Measurements from ENCODE around the gene SMTNL2.
A peak's percentile ranks its signal among the peaks of the same experiment; 100 is the strongest.

SMTNL2 gene

GRCh38 chr17:4545217-4545951 is 38.9 kb upstream of the SMTNL2 start:
- no peak for FAIRE-seq

- FAIRE-seq: no peak
These were observed 37.0 kb upstream of the SMTNL2 start for GRCh38 chr17:4547118-4547906.

DNA sequence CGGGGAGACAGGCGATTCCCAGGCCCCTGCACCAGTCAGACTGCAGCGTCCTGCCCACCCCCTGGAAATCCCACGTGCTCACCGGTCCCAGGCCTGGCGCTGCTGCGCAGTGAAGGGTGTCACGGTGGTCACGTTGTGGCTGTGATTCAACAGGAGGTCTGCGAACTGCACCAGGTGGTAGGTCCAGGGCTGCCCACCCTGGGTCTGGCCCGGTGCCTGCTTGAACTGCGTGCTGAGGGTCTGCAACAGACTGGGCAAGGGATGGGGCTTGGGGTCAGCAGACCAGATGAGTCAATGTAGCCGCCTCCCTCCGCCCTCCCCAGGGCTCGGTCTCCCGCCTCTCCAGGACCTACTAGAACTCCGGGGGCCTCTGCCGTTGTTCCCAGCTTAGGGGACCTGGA is 36.3 kb upstream of the SMTNL2 start:
- FAIRE-seq: no peak

DNA sequence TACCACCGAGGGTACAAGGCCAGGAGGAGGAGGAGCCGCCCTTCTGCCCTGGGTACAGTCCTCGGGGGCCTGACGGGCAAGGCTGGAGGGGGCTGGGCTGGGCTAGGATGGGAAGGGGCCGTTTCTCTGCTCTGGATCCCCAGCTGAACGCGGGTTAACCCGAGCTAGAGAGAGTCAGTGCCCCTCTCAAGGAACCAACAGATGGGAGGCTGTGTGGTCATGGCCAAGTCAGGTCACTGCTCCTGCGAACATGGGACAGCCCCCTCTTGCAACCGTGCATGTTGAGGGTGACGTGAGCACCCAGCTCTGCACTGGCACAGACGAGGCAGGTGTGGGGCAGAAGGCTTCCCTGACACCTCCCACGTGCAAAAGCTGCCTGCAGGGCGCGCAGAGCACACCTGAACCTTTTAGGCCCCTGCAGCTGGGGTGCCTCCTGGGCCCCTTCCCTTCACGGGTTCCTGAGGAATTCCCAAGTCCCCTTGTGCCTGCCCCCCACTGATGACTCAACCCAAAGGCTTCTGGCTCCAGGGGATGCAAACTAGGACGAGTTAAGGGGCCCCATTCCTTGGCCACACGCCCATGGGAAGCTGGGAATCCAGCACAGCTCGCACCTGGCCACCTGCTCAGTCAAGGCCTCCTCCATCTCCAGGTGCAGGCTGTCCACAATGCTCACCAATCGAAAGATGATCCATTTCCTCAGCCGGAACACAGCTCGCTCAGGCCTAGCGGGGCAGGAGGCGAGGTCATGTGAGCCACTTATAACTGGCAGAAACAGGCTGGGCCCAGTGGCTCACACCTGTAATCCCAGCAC is 35.4 kb upstream of the SMTNL2 start:
- no peak for FAIRE-seq

DNA sequence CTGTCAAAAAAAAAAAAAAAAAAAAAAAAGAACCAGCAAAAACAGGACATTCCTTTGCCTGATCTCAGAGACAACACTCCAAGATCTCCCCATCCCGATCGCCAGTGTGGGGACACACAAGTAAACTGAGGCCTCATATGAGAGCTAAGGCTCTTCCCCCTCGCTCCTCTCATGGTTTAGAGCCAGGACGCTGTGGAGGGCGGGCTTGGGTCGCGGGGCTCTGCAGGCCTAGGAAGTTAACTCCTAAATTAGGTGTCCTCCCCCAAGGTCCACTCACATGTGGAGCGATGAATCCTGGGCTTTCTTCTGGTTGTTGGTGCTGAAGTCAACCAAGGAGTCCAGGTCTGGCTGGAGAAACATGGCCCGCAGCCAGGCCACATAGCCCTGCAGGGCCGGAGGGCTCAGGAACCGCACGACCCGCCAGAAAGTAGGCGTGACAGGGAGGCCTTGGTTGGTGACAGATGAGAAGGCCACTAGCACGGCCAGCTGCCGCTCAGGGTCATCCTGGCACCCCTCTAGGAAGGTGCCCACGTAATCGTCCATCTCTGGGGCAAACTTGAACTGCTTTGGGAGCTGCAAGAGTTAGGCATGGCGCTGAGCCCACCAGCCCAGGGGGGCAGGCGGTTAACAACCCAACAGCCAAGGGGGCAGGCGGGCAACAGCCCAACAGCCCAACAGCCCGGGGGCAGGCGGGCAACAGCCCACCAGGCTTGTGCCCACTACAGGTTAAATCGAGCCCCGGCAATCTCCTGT is 34.4 kb upstream of the SMTNL2 start:
- no peak for FAIRE-seq

DNA sequence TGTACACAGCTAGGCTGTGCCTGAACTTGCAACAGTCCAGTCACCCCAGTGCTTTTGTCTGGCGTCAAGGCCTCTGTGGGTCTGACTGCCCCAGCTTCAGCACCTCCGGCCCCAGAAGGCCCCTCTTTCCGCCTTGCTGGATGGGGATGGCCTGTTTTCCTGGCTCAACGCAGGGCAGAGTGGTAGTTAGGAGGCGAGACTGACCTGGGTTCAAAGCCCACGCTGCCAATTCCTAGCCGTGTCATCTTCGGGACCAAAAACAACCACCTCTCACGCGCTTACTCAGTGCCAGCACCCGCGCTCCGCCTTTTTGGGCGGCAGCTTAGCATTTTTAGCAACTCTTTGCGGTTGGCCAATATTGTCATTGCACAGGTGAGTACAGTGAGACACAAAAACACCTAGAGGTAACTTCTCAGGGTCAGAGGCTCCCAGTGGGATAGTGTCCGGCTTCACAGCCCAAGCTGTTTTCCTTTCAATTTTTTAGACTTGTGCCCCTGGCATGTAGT is 33.7 kb upstream of the SMTNL2 start:
- no peak for FAIRE-seq

DNA sequence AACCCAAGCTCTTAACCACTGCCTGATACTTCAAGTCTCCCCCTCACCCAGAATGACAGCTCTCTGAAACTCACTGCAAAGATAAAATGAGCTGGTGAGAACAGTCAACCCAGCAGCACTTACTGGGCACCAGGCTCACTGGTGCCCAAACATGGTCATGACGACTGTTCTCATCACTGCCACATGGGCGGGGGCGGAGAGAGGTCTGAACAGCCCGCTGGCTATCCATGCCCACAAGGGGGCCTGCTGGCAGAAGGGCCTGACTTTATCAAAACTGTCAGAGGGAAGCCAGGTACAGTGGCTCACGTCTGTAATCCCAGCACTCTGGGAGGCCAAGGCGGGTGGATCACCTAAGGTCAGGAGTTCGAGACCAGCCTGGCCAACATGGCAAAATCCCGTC is 33.2 kb upstream of the SMTNL2 start:
- no peak for FAIRE-seq

DNA sequence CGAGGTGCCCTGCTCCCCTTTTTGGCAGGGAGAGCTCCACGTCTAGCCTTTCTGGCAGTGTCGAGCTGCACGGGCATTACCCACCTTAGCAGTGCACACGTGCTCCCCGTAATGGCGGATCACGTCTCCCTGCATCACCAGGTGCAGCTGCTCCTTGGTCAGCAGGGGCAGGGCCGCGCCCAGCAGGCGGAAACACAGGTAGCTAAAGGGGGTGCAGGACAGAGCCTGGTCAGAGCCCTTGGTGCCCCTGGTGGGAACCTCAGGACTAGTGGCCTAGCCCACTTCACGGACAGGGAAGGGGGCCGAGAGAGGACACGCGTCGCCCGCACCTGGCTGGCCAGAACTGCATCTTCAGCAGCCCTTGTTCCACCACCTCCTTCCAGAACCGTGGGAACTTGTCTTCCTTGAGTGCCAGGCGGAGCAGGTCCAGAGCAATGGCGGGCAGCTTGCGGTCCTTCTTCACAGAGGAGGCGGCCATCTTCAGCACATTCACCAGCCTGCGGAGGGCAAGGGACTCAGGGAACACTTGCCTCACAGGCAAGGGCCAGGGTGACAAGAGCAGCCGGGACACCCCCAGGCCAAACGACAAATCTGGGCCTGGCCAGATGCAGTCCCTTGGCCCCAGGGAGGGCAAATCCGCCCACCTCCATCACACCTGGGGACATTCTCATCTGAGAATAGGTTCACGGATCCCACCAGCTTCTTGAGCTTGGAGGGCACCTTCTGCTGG is 32.4 kb upstream of the SMTNL2 start:
- FAIRE-seq: no peak

DNA sequence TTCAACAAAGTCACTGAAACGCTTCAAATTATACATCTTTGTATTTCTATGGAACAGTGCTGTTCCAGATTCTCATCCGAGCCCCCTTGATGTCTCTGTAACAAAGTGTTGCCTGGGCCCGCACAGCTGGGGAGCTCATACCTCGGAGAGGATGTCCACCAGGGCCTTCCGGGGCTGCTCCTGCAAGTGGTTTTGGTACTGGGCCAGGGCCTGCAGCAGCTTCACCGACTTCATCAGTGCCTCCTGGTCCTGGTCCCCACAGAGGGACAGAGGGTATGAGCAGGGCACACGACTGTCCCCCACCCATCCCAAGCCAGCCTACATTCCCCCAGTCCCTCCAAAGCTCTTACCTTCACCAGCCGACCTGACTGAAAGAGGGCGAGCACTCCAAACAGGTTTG is 30.7 kb upstream of the SMTNL2 start:
- FAIRE-seq: no peak

GRCh38 chr17:4554441-4554996 is 29.8 kb upstream of the SMTNL2 start:
- FAIRE-seq: no peak

DNA sequence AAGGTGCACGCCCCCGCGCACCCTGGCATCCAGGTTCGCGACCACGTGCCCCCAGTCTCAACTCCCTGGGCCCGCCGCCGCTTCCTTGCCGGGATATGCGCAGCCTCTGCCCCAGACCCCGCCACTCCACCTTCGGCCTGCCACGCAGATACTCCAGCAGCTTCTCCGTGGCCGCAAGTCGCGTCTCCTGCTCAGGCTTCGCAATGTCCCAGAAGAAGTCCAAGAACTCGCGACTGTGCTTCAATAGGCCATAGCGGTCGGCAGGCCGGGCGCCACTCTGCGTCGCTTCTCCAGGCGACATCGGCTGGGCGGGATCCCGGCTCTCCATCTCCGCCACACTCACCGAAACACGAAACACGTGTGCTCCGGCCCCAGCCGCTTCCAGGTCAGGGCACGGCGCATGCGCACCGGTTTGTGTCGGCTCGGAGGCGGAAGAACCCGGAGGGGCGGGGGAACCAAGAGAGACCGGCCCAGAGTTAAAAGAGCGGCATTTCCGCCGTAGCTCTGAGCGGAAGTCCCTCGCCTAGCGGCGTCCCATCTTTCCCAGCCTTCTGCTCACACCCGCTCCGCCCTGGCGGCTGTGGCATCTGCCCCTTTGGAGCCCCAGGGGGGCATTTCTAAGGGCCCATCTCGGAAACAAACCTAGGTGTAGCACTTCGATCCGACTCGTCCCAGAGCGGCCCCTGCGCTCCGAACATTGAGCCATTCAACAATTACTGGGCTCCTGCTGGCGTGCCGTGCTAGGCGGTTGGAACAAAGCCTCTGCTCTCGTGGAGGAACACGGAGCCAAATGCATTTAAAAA is 29.1 kb upstream of the SMTNL2 start, which contains the start of gene MYBBP1A:
Gene MYBBP1A, minus strand, starts transcription at position 388 of the 803 bp plus-strand sequence. Its CDS starts 60 bp downstream, at position 328.
- FAIRE-seq: peak; percentile 94

GRCh38 chr17:4555873-4556759 is 28.2 kb upstream of the SMTNL2 start:
- no peak for FAIRE-seq

GRCh38 chr17:4556996-4557395 is 27.3 kb upstream of the SMTNL2 start:
- FAIRE-seq: no peak

- FAIRE-seq: no peak
These were observed 26.5 kb upstream of the SMTNL2 start for GRCh38 chr17:4557626-4558346.

DNA sequence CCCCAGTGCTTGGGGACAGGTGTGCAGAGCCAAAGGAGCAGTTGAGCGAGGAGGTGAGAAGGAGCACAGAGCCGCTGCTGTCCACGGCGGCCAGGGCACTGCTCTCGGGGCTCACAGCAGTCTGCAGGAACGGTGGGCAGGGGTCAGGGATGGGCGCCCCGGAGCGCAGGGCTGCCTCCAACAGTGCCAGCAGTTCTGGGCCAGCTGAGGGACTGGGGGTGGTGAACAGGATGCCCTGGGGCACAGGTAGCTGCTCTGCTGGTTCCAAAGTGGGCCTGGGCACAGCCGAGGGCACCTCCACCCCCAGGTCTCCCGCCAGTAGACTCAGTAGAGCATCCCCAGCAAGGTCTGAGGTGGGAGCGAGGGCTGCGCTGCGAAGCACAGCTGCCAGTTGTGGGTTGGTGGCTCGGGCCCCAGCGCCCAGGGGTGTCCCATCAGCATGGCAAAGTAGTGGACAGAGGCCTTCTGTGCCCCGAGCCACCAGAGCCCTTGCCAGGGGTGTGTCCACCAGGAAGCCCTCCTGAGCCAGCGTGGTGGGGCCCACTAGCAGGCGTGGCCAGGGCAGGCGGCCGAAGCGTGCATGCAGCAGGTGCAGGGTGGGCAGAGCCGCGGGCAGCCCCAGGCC is 25.9 kb upstream of the SMTNL2 start:
- FAIRE-seq: no peak

GRCh38 chr17:4559139-4559791 is 25.1 kb upstream of the SMTNL2 start:
- no peak for FAIRE-seq

DNA sequence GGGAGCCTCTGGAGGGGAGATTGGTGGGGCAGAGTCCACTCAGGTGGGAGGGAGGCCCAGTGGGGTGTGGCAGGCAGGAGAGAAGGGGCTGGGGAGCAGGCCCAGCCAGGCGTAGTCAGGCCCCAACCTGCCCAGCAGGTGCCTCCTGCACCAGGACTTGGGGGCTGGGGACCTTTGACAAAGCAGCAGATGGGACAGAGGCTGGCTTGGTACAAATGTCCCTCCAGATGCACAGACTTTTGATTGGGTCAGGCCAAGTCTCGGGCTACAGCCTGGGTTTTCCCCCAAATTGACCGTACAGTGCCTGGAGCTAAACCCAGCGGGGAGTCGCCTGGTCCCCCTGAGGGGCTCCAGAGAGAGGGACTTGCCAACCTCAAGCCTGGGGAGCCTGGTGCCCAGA is 24.4 kb upstream of the SMTNL2 start:
- no peak for FAIRE-seq

DNA sequence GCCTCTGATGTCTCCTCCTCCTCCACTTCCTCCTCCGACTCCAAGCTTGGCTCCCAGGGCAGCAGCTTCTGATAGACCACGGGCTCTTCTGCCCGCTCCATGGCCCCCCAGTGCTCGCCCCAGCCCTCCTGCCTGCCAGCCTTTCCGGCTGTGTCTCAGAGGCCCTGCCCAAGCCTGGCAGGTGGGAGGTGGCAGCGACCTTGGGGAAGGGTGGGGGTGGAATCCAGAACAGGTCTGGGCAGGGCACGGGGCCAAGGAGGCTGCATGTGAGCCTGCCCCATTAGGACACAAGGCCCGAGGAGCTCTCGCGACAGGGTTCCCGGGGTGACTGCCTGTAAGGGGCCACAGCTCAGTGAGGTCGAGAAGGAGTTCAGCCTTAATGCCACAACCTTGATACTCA is 23.9 kb upstream of the SMTNL2 start, which contains the start of gene GGT6:
Gene GGT6, minus strand, starts transcription at position 157 of the 400 bp plus-strand sequence. Its CDS starts 56 bp downstream, at position 101.
- FAIRE-seq: no peak
